Kidney (tissue), 14 donors: Measurements from ENCODE around the gene PARP4. TPM values are rescaled to one million over a fixed set of nuclear protein-coding genes. Genes with fewer than 3 reads are reported as not detected.
"Not testable (repeated sequence)": the region's sequence is repeated elsewhere in the genome, so short reads cannot be mapped to it uniquely, and the experiment has no call there.

Source experiments
- DNase-seq, 5 donors: peaks; one replicate each; pipeline ENCODE4 v3.0.0-alpha.2; 2013 to 2020
- FAIRE-seq: peaks from 2 replicates; lab custom pipeline; 2012; peaks lifted over from hg19 to GRCh38; lab: Jason Lieb, UNC
- H3K27ac ChIP-seq, 2 donors: one replicate each; pipeline ENCODE4 v1.7.0; 2013; ENCODE audit warnings: low read depth in 2 of 2, low read length in 2 of 2, inconsistent platforms in 1 of 2
- H3K27me3 ChIP-seq: one replicate; pipeline ENCODE4 v1.7.1; 2013; ENCODE audit warnings: low read length, inconsistent platforms; ENCODE audit not compliant: control insufficient read depth, insufficient read depth
- H3K36me3 ChIP-seq, 3 donors: one replicate each; pipeline versions ENCODE4 v1.7.0 to v1.7.1; 2013; ENCODE audit warnings: low read length in 3 of 3, control low read depth in 1 of 3, inconsistent platforms in 1 of 3; ENCODE audit not compliant: insufficient read depth in 3 of 3, control insufficient read depth in 2 of 3
- H3K4me1 ChIP-seq, 3 donors: one replicate each; pipeline versions ENCODE4 v1.7.0 to v1.7.1; 2013; ENCODE audit warnings: low read length in 3 of 3, inconsistent platforms in 1 of 3, low read depth in 1 of 3; ENCODE audit not compliant: control insufficient read depth in 2 of 3, insufficient read depth in 2 of 3
- H3K4me3 ChIP-seq, 3 donors: one replicate each; pipeline versions ENCODE4 v1.7.0 to v1.8.1; 2013; ENCODE audit warnings: low read length in 3 of 3, control low read depth in 1 of 3, inconsistent platforms in 1 of 3
- H3K9ac ChIP-seq, 3 donors: one replicate each; pipeline versions ENCODE4 v1.7.0 to v1.7.1; 2013; ENCODE audit warnings: low read length in 3 of 3, control low read depth in 1 of 3, inconsistent platforms in 1 of 3
- H3K9me3 ChIP-seq, 3 donors: one replicate each; pipeline versions ENCODE4 v1.7.0 to v1.7.1; 2013; ENCODE audit warnings: low read length in 3 of 3, control low read depth in 1 of 3, inconsistent platforms in 1 of 3; ENCODE audit not compliant: control insufficient read depth in 2 of 3, insufficient read depth in 1 of 3
- intact Hi-C: fragments of 100-400 bp; cut with DNase I; formaldehyde crosslinking; loops from one replicate; pipeline ENCODE4 v1.11.1; 2022
- polyA plus RNA-seq: library from polyadenylated mRNA; stranded (reverse); fragments of 350-450 nt; fragmentation: Illumina TruSeq; extraction: RNeasy Lipid Tissue Mini Kit (QIAGEN cat#74804); gene quantifications from one replicate; pipeline ENCODE4 v1.2.3, GENCODE V29; 2014; ENCODE audit warnings: low read depth, low replicate concordance; ENCODE audit not compliant: insufficient read depth
- total RNA-seq: library from RNA; stranded (reverse); fragmentation: NEBNext Ultra II Directional; extraction: Animal tissue kit (Norgen Biotek cat#: 25700); gene quantifications from one replicate; pipeline ENCODE4 v1.2.1, GENCODE V29; 2021
- TF ChIP-seq, protein P1 (sequence below): IDR thresholded peaks from 3 replicates; pipeline ENCODE4 v1.5.1; 2012; ENCODE audit warnings: mild to moderate bottlenecking, moderate library complexity, borderline replicate concordance; ENCODE audit not compliant: insufficient read depth; ENCODE audit errors: extremely low read depth
- donor health status: control.
- donor health status: control.
- donor health status: control.
- donor health status: control.
- donor health status: control.
- donor health status: DM: yes; HTN: yes; CAD: no.
- donor health status: Normal renal cell carcinoma (clear cell type).

Gene PARP4
- total and polyA plus RNA-seq, 2 donors from 2014 or later, result 13.9 to 95.1 TPM

DNA sequence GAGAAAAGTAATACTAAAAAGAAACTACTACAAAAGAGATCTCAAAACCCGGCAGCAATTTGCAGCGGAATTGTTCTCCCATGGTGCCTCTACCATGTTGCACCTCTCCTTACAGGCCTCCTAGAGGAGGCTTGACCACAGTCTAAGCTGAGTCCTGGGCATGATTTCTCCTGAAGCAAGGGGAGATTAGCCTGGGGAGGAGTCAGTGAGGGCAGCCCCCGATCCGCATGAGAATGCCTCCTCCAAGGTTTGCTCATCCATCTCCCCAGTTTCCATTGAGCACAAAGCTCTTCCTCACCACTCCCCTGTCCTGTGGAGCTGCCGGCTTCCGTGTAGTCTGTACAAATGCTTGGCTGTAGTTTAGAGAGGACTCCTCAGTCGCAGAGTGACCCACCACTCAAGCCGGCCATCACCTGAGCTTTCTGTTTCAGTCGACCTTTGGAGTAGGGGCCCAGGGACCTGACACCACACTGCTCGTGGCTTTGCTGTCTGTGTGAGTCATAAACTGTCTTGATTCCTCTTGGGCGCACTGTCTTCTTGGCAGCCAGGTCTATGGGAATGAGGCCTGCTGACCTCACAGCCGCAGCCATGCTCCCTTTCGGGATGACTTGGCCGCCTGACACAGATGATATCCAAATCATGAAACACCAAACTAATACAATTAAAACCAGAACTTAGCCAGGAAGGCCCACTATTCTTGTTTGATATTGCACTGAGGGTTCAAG lies 130.9 kb downstream of the PARP4 start:
- Histone ChIP-seq H3K9me3 (no peaks in the 10 kb centered on the region), H3K9ac (no peak overlapping the region), H3K27me3 (no peaks in the 10 kb centered on the region), H3K36me3 (no peaks in the 10 kb centered on the region), H3K4me3 (no peak overlapping the region), H3K4me1 (no peaks in the 10 kb centered on the region), H3K27ac (no peak overlapping the region)
- TF ChIP-seq, protein P1, sequence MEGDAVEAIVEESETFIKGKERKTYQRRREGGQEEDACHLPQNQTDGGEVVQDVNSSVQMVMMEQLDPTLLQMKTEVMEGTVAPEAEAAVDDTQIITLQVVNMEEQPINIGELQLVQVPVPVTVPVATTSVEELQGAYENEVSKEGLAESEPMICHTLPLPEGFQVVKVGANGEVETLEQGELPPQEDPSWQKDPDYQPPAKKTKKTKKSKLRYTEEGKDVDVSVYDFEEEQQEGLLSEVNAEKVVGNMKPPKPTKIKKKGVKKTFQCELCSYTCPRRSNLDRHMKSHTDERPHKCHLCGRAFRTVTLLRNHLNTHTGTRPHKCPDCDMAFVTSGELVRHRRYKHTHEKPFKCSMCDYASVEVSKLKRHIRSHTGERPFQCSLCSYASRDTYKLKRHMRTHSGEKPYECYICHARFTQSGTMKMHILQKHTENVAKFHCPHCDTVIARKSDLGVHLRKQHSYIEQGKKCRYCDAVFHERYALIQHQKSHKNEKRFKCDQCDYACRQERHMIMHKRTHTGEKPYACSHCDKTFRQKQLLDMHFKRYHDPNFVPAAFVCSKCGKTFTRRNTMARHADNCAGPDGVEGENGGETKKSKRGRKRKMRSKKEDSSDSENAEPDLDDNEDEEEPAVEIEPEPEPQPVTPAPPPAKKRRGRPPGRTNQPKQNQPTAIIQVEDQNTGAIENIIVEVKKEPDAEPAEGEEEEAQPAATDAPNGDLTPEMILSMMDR, result no peak
- FAIRE-seq (no peak), DNase-seq (no peak)
- intact Hi-C loops, result no loop called here

DNA sequence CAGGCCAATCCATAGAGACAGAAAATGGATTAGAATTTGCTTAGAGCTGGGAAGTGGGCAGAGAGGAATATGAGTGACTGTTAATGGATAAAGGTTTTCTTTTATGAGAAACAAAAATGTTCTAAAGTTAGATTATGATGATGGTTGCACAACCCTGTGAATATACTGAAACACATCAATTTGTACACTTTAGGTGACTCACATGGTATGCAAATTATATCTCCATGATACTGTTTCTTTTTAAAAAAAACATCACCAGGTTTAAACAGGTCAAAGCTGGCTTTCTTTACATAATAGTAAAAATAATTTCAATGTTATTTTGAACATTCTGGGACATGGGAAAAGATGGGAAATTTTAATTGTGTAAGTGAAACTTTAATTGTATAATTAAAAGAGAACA lies 131.7 kb downstream of the PARP4 start:
- intact Hi-C loops, H3K4me3 ChIP-seq, H3K36me3 ChIP-seq, H3K9ac ChIP-seq, DNase-seq, H3K4me1 ChIP-seq, H3K27ac ChIP-seq, H3K9me3 ChIP-seq, H3K27me3 ChIP-seq: not testable (repeated sequence)
- FAIRE-seq, result peak; percentile 3

DNA sequence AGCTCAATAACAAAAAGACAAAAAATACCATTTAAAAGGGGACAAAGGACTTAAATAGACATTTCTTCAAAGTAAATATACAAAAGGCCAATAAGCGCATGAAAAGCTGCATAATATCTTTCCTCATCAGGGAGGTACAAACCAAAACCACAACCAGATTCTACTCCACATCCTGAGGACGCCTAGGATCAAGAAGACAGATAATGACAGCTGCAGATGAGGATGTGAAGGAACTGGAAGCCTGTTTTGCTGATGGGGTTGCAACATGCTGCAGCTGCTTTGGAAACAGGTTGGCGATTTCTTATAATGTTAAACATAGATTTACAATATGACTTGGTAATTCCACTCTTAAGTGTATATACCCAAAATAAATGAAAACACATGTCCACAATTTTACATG lies 132.4 kb downstream of the PARP4 start:
- intact Hi-C loops, H3K4me1 ChIP-seq, H3K36me3 ChIP-seq, H3K9me3 ChIP-seq, H3K4me3 ChIP-seq, H3K27me3 ChIP-seq, H3K9ac ChIP-seq, DNase-seq, FAIRE-seq, H3K27ac ChIP-seq: not testable (repeated sequence)

DNA sequence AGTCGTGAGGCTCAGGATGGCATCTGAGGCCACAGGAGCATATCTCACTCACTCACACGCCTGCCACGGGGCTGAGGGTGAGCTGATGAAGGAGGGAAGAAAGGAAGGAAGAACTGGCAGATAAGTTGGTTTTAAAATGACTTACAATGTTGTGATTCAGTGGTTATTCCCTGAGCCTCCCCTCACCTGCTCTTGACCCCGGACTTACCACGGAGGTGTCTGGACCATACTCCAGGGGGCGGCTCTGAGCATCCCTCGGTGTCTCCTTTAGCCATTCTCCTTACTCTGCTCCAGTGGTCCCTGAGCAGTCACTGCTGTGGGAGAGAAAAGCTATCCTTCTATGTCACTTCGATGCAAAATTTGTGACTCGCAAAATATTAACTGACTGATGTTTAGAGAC lies 141.3 kb downstream of the PARP4 start:
- intact Hi-C loops, FAIRE-seq, H3K9ac ChIP-seq, H3K36me3 ChIP-seq, H3K4me3 ChIP-seq, H3K27me3 ChIP-seq, H3K27ac ChIP-seq, H3K9me3 ChIP-seq, H3K4me1 ChIP-seq: not testable (repeated sequence)
- peak in 1 of 5 donors; percentile 3 for DNase-seq

Other genes starting within 250 kb of the PARP4 start
- 0.25 TPM for gene C1QTNF9, start 203.2 kb downstream of the PARP4 start, total RNA-seq
- not detected for gene C1QTNF9, start 203.2 kb downstream of the PARP4 start, polyA plus RNA-seq
- gene ATP12A, start 167.6 kb upstream of the PARP4 start, total RNA-seq, result 0.22 TPM
- 6.5 TPM for gene ATP12A, start 167.6 kb upstream of the PARP4 start, polyA plus RNA-seq